Vagina (tissue), 2 donors: Measurements from ENCODE around the gene GAL3ST3.

Experiments used
- POLR2A ChIP-seq, 2 donors: fragments of 450-650 bp; IDR thresholded peaks; one replicate each; pipeline ENCODE4 v1.6.1; 2017; ENCODE audit warnings: antibody characterized with exemption in 2 of 2, mild to moderate bottlenecking in 2 of 2, moderate library complexity in 2 of 2
- TF ChIP-seq, protein P1 (sequence below), 3 experiments: fragments of 450-650 bp in 2 of 3; fragments of 200-600 bp in 1 of 3; sonication (generic) in 1 of 3; IDR thresholded peaks; one replicate each; pipeline ENCODE4 v1.5.1; 2017 to 2019; ENCODE audit warnings: antibody characterized with exemption in 3 of 3, mild to moderate bottlenecking in 2 of 3, moderate library complexity in 2 of 3

DNA sequence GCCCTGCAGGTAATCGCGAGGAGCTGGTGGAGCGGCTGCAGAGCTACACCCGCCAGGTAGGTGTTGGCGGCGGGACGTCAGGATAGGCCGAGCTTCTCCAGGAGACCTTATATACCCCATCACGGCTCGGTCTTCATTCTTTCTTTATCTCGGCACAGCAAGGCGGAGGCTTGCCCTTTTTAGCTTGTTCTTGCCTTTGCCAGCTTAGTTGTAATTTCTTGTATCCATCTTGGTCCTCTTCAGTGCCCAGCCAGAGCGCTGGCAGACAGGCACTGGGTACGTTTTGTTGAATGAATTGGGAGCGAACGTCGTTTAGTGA, 3.7 kb upstream of the GAL3ST3 start:
- TF ChIP-seq, protein P1, sequence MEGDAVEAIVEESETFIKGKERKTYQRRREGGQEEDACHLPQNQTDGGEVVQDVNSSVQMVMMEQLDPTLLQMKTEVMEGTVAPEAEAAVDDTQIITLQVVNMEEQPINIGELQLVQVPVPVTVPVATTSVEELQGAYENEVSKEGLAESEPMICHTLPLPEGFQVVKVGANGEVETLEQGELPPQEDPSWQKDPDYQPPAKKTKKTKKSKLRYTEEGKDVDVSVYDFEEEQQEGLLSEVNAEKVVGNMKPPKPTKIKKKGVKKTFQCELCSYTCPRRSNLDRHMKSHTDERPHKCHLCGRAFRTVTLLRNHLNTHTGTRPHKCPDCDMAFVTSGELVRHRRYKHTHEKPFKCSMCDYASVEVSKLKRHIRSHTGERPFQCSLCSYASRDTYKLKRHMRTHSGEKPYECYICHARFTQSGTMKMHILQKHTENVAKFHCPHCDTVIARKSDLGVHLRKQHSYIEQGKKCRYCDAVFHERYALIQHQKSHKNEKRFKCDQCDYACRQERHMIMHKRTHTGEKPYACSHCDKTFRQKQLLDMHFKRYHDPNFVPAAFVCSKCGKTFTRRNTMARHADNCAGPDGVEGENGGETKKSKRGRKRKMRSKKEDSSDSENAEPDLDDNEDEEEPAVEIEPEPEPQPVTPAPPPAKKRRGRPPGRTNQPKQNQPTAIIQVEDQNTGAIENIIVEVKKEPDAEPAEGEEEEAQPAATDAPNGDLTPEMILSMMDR (IDR thresholded peaks at IDR 0.05) = no peak
- no peak for TF ChIP-seq POLR2A (IDR thresholded peaks at IDR 0.05)
